Stimulated activated CD8-positive, alpha-beta memory T cell treated with anti-CD3 and anti-CD28 coated beads, Interleukin-15, amount 100 ng/mL, for 24 hours (primary cell): ENCODE measurements around the gene CDH2.

Source experiments
- DNase-seq: peaks from one replicate; pipeline ENCODE4 v3.0.0-alpha.2; 2020; ENCODE audit warnings: low read depth

CDH2 gene

DNA sequence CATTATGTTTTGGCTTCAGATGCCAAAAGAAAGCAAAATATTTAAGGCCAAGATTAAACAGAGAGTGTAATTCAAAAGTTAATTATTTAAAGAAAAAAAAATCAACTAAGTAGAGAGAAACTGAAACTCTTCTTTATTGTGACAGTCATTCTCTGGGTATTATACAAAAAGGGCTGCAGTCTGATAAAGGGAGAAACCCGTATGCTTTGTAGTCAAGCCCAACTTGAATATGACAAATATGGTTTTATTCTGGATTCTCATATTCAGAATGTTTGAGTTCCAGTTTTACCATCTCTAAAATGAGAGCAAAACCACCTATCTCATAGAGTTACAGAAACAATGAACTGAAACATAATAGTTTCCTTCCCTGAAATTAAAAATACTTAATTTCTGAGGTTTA, 8.2 kb downstream of the CDH2 start:
- no peak for DNase-seq

DNA sequence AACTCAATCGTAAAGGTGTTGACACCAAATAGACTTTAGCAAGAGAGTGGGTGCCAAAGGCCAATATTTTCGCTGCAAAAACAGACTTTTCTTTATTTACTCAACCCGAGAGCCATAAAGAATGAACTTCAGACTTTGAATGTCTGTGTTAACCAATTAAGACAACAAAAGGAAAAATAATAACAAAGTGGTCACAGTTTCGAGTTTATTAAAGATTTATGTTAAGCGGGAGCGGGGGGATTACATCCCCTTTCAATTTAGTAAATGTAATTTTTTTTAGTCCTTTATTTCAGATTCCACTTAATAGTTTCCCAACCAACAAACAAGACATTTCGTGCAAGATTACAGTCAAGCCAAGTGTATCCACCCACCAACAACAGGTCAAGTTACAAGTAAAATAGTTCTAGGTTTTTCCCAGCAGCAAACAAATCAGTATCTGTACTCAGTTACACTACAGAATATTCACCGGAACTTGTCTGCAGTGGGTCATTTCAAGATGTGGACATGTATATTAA, 9.0 kb downstream of the CDH2 start:
- no peak for DNase-seq

DNA sequence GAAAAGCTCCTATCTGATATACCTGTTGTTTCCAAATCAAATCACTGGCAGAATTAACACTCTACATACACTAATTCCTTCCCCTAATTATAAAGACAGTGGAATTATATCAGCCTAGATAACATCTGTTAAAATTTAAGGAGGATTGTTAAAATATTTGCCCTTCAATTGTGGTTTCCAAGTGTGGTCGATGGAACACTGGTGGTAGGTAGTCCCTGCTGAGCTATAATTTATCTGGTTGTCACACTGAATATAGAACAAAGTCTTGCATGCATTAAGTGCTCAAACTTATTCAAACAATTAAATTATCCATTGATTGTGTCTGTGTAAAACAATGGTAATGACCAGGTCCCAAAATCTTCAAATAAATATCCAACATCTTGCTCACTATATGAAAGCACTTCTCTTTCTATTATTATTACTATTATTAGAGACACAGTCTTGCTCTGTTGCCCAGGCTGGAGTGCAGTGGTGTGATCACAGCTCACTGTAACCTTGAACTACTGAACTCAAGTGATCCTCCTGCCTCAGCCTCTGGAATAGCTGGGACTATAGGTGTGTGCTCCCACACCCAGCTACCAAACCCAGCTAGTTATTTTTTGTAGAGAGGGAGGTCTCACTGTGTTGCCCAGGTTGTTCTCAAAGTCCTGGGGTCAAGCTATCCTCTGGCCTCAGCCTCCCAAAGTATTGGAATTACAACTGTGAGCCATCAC, 12.0 kb downstream of the CDH2 start:
- DNase-seq: no peak

DNA sequence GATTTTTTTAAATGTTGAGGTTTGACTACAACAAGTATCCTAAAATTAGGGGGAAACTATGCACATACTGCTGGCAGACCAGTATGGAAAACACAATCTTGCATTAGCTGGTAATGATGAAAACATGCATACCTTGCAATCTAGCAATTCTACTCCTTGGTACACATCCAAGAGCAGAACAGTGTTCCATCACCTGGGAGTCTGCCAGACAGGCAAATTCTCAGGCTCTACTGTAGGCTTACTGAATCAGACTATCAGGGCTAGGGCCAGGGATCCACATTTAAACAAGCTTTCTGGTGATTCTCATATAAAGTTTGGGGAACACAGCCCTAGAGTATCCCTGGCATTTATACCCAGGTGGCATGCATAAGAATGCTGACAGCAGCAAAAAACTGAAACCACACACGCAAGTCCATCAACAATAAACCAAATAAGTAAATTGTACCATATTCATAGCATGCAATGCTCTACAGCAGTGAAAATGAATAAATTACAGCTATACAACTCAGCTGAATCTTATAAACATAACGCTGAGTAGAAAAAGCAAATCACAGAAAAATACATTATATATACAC, 13.6 kb downstream of the CDH2 start:
- DNase-seq: no peak

DNA sequence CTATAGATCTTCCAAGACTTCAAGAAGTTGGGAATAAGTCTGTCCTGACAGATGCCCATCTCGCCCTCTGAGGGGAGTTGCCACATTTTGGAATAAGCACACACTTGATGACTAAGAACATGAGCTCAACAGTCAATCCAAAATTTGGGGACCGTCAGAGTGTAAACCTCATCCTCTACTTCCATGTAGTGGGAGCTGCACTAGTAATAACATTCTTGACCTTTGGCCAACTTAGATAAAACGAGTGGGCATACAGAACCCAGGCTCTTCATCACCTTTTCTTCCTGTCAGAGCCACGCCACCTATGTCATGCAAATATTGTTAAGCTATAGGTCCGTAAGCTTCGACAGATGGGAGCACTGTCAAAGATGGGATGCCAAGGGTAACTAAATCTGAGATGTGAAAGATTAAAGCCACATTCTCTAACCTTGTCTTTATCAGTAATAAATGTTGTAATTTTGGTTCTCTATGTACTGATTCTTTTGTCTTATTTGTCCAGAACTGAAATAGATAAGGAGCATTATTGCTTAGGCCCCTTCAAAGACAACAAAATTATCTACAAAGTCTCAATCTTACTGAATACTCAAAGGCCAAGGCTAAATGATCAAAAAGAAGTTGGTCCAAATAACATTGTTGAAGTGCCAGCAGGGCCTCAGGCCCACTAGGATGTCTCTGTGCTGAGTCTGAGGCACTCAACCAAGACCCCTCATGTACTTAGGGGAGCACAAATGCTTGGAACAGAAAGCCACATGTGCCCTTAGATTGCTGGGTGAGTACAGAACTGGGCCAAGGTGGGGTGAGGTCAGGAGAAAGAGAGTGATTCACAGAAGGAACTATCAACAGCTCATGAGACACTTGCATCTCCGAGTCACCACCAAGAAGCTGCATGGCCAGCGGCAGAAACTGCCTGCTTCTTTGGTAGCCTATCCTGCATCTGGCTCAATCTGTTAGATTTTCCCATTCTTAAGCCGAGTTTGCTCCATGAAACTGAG, 15.0 kb downstream of the CDH2 start:
- no peak for DNase-seq

DNA sequence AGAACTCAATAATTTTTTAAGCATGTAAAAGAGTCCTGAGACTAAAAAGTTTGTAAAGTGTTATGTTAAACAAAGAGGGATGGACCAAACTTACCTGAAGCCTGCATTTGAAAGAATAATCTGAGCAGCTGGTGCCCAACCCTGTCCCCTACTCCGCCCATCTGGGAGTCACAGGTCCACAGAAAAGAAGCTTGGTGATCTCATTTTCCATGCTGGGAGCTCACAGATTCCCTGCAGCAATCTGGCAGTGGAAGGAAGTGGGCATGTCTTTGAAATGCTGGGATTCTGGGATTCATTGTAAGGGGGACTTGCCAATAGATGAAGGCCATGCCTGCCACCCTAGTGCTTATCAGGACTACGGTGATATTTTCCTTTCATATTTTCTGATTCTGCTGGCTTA, 17.9 kb downstream of the CDH2 start:
- no peak for DNase-seq

DNA sequence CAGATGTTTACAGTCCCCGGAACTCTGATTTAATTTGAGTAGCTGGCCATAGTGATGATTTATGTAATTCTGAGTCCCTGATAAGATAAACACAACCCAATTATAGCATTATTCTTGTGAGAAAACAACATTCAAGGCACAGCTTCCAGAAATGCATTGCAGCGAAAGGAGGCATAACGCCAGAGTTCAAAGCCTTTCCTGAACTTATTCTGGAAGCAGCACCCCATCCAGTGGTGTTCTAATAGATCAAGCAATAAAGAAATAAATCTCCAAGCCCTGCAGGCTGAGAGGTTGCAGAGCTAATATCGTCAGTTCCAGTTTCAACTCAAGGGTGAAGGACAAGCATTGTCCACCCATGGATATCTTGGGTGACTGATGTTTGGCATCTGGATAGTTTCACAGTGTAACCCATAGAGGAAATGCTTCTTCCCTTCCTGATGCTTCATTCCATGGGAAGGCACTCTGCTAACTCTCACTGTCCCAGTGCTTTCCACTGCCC, 18.8 kb downstream of the CDH2 start:
- DNase-seq: no peak

DNA sequence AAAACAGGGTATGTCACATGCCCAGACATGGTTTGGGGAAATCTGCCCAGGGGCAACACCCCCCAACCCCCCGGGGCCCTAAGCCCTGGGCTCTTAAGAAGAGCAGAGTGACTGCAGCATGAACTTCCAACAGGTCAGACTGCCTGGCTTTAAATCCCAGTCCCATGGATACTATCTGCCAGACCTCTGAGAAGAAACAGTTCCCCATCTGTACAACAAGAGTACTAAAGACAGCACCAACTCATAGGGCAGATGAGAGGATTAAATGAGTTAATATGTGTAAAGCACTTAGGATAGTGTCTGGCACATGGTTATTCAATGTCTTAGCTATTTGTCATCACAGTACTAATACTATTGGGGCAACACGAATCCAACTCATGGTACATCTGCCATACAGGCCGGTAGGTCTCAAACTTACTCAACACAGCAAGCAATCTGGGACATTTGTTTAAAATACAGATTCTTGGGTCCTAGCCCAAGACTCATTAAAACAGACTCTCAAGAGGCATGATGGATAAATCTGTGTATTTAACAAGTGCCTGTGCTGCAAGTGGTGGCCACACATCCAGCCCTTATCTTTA, 23.4 kb downstream of the CDH2 start:
- DNase-seq: no peak

DNA sequence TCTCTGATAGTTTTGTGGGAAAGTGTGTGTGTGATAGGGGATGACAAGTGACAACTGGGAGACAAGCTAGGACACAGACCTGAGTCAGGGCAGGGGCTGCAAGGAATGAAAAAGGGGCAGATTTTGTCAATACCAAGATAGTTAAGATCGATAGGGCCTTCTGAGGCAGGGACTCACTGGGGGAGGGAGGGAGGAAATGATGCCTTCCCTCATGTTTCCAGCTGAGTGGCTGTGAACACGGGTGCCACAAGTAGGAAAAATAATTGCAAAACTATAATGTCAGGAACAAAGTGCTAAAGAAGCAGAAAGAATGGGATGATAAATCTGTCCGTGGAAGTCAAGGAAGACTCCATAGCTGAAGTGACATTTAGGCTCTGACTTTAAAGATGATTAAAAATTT, 24.2 kb downstream of the CDH2 start:
- DNase-seq: no peak

DNA sequence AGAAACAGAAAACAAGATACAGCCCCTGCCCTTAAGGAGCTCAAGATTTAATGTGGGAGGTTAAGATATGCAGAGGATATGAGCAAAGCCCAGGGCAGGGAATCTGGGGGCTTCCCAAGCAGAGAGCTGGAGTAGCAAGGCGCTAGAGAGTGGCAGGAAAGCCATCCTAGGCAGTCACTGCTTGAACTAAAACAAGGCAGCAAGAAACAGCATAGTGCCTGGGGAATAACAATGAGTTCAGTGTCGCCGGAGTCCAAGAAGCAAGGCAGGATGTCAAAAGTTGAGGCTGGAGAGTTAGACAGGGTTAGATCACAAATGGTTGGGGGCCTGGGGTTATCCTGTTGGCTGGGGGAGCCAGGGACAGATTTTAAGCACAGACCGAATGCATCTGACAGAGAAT, 24.6 kb downstream of the CDH2 start:
- DNase-seq: no peak

DNA sequence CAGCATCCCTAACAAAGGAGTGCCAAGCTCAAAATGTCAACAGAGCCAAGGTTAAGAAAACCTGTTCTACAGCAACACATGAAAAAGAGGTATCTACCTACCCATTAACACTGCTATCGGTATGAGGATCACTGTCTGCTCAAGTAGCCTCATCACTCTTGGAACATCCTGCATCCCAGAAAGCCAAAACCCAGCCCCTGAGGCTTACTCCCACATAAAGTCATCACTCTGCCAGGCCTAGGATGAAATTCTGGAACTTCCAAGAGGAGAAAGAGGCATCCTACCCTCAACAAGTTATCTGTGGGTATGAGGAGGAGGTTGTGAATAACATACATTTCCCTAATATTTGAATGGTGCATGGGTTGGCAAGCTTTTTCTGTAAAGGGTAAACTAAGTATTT, 25.5 kb downstream of the CDH2 start:
- no peak for DNase-seq

DNA sequence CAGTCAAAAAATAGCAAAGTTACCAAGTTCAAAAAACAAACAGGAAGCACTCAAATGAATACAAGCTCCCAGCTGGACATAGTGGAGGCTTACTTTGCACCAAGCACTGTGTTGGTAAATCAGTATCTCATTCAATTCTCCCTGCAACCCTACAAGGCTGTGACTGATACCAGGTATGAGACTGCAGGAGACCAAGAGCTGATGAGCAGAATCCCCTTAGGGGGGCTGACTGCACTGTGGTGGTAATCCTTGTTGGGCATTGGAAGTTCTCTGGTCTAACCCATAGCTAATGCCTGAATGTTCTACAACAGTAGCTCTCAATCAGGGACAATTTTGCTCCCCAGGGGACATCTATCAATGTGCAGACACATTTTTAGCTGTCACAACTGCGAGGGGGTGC, 26.0 kb downstream of the CDH2 start:
- no peak for DNase-seq

DNA sequence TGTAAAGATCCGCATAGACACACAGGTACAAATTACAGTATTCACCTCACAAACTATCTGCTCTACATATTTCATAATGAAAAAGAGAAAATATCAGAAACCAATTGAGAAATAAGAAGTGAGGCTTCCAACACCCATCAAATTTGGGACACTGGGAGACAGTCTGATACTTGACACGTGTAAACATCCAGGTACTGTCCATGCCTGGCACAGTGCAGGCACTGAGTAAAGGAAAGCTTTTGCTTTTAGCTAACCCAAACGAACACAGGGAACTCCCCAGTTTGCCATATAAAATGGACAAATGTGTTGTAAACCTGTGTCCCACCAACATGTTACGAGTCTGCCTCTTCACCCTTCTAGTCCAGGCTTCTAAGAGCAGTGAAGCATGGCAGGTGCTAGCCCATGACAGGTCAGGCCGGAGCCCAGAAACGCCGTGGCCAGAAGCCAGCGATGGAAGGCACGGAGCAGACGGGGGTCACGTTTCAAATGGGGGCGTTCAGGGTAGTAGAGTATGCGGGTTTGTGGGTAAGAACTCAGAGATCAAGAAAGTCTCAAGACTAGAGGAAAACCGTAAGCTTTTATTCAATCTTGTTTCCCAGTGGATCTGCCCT, 27.0 kb downstream of the CDH2 start:
- no peak for DNase-seq

DNA sequence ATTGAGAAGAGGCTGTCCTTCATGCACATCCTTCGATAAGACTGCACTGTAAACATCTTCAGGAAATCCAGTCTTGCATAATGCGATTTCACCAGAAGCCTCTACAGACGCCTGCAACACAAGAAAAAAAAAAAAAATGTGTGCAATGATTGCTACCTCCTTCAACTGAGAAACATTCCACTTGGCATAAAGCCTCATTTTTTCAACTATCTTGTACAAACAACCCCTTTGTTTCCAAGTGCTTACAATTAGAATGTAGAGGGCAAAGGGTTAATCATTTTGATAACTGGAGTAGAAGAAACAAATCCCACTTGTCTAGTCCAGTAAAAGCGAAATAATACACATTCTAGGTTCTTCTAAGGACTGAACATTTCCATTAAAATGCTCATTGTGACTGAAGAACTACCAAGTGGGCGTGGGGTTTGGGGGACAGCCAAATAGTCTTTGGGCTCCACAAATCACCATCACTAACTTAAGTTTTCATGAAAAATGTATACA, 29.2 kb downstream of the CDH2 start:
- DNase-seq: no peak

DNA sequence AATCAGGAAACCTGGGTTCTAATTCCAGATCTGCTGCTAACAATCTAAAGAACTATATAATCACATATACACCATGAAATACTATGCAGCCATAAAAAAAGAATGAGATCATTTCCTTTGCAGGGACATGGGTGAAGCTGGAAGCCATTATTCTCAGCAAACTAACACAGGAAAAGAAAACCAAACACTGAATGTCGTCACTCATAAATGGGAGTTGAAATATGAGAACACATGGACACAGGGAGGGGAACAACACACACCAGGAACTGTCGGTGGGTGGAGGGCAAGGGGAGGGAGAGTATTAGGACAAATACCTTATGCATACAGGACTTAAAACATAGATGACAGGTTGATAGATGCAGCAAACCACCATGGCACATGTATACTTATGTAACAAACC, 33.2 kb downstream of the CDH2 start:
- no peak for DNase-seq

DNA sequence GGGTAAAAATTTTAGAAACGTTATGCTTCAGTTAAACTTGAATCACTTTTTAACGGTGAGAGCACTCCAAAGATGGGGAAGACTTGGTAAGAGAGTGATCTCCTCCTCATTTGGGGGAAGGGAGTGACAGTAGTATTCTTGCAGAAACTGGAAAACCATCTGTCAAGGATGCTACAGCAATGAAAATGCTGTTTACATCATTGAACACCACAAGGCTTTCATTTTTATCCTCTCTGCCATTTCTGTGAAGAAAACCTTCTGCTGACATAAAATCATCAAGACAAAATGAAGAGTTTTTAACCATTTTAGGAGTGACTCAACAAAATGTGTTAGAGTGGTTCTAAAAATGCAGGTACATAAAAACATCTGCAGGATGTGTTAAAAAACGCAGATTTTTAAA, 38.1 kb downstream of the CDH2 start:
- DNase-seq: no peak

DNA sequence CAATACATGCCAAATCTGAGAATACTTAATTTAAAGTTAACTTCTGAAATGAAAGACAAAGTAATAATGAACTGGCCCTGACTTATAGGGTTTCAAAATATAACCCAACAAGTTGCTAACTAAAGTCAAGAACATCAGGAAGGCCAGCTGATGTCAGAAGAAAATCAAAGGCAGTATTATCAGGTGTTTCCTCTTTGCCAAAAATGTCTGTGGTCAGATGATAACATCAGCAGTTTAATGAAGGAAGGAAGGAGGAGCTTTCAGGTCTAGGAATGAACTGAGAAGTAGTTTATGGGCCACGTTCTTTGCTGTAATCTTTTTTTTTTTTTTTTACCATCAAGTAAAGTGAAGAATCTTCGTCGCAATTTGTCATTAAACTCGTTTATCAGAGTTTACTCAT, 40.9 kb downstream of the CDH2 start:
- no peak for DNase-seq

DNA sequence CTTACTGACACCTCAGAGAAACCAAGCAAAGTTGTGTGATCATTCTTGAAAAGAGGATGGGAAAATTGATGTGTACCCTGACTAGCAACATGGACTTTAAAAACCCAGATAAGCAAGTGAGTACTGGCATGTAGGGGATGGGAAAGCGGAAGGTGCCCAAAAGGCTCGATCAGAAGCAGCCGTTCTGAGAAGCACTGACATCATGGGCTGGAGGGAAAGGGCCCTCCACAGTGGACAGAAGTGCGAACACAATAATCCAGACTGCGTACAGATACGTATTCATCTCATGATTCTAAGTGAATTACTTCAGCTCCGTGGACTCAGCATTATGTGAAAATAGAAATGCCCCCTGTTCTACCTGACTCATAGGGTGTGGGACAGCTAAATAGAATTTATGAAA, 42.2 kb downstream of the CDH2 start:
- no peak for DNase-seq

DNA sequence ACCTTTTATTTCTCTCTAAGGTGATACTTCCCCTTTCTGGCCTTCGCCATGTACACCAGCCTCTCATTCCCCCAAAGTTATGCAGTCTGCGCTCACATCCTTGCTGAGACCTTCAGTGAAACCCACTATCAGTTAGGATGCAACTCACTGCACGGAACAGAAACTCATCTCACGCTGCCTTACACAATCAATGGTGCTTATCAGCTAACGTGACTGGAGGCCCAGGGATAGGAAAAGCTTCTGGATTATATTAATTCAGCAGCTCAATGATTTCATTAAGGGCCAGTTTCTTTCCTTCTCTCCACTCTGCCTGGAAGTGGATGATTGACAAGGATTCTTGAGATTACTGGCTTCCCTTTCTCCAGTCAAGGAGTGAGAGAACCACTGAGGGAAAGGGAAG, 44.8 kb downstream of the CDH2 start:
- no peak for DNase-seq

DNA sequence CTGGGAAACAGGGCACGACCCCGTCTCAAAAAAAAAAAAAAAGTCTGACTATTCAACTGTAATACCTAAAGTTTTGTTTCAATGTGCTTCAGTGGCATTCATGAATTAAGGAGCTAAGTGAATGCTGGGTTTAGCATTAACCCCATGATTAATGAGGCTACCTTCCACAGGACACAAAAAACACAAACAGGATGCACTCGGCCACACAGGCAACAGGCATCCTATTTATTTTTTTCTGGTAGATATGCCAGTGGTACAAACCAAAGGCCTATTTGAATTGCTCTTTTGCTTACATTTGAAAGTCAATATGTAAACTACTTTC, 48.3 kb downstream of the CDH2 start:
- no peak for DNase-seq

DNA sequence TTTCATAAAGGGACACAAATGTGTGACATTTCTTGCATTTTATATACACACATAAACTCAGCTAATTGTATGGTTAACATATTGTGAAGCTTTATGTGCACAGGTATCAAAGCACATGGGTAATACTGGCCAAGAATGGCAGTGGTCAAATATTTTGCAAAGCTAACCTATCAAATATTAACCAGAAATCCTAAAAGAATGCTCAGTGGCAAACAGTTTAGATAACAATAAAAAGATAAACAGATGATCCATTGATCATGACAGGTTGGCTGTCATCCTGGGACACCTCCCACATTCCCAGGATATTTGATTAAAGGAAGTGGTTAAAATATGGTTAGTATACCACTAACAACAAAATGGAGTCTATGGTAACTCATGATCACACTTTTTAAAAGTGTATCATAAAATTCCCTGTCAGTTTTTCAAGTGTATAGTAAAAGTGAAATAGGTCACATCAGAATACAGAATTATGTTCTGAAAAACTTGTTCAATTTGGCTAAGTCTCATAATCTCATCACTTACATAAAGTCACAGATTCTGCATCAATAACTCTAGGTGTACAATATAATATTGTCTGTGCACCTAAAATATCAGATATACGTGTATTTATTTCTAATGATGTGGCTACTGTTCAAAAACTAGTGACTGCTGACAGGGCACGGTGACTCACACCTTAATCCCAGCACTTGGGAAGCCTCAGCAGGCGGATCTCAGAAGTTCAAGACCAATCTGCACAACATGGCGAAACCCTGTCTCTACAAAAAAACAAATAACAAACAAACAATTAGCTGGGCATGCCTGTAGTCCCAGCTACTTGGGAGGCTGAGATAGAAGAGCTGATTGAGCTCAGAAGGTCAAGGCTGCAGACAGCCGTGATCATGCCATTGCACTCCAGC, 48.9 kb downstream of the CDH2 start:
- no peak for DNase-seq
